ENCODE results near the gene GREB1L. TPM values are rescaled to one million over a fixed set of nuclear protein-coding genes. Genes with fewer than 3 reads are reported as not detected.
"Not testable (repeated sequence)": the region's sequence is repeated elsewhere in the genome, so short reads cannot be mapped to it uniquely, and the experiment has no call there.

Gene GREB1L
- total and polyA plus RNA-seq, 5 donors from 2014 or later: 0.05 to 0.10 TPM; not detected in 3

- H3K27ac Mint-ChIP-seq; H3K4me1 ChIP-seq (ENCODE audit: control insufficient read depth, insufficient read depth, low read length, poor library complexity, severe bottlenecking); H3K27me3 ChIP-seq (ENCODE audit: control insufficient read depth, insufficient read depth, low read length); ATAC-seq (ENCODE audit: low read depth in 2 of 2); H3K27ac ChIP-seq (ENCODE audit: insufficient read depth, low read length, poor library complexity, severe bottlenecking); H3K36me3 ChIP-seq (ENCODE audit: control insufficient read depth, insufficient read depth, low read length); H3K36me3 Mint-ChIP-seq; H3K4me3 Mint-ChIP-seq; H3K9me3 Mint-ChIP-seq; DNase-seq; H3K9me3 ChIP-seq (ENCODE audit: control insufficient read depth in 2 of 2, low read length in 2 of 2); H3K4me3 ChIP-seq (ENCODE audit: low read depth, low read length); H3K4me1 Mint-ChIP-seq: not testable (repeated sequence)
- H3K27me3 Mint-ChIP-seq: peaks cover 11% of the 10 kb centered on the region
These were observed 36.2 kb downstream of the GREB1L start for GRCh38 chr18:21278218-21278617.

GRCh38 chr18:21281603-21282002 lies 39.6 kb downstream of the GREB1L start:
- Mint-ChIP-seq H3K36me3 (no peaks in the 10 kb centered on the region), H3K9me3 (peaks cover 0 to 2% (median 0%) of the 10 kb centered on the region in 7 donors), H3K4me1 (no peaks in the 10 kb centered on the region), H3K27ac (no peak overlapping the region), H3K4me3 (no peak overlapping the region), H3K27me3 (peaks cover 16% of the 10 kb centered on the region)
- Histone ChIP-seq H3K27ac (ENCODE audit: insufficient read depth, low read length, poor library complexity, severe bottlenecking) (no peak overlapping the region), H3K27me3 (ENCODE audit: control insufficient read depth, insufficient read depth, low read length) (peaks cover 3% of the 10 kb centered on the region), H3K36me3 (ENCODE audit: control insufficient read depth, insufficient read depth, low read length) (no peaks in the 10 kb centered on the region), H3K4me1 (ENCODE audit: control insufficient read depth, insufficient read depth, low read length, poor library complexity, severe bottlenecking) (no peaks in the 10 kb centered on the region), H3K4me3 (ENCODE audit: low read depth, low read length) (no peak overlapping the region), H3K9me3 (ENCODE audit: control insufficient read depth in 2 of 2, low read length in 2 of 2) (no peaks in the 10 kb centered on the region)
- no peak for ATAC-seq (ENCODE audit: low read depth in 2 of 2)
- no peak for DNase-seq

GRCh38 chr18:21284540-21284939 lies 42.5 kb downstream of the GREB1L start:
- DNase-seq (no peak), ATAC-seq (ENCODE audit: low read depth in 2 of 2) (no peak)
- H3K27ac Mint-ChIP-seq: no peak overlapping the region
- Histone ChIP-seq H3K27me3 (ENCODE audit: control insufficient read depth, insufficient read depth, low read length) (peaks cover 3% of the 10 kb centered on the region), H3K4me1 (ENCODE audit: control insufficient read depth, insufficient read depth, low read length, poor library complexity, severe bottlenecking) (no peaks in the 10 kb centered on the region), H3K36me3 (ENCODE audit: control insufficient read depth, insufficient read depth, low read length) (no peaks in the 10 kb centered on the region), H3K4me3 (ENCODE audit: low read depth, low read length) (no peak overlapping the region), H3K27ac (ENCODE audit: insufficient read depth, low read length, poor library complexity, severe bottlenecking) (no peak overlapping the region), H3K9me3 (ENCODE audit: control insufficient read depth in 2 of 2, low read length in 2 of 2) (no peaks in the 10 kb centered on the region)
- no peaks in the 10 kb centered on the region for H3K36me3 Mint-ChIP-seq
- no peaks in the 10 kb centered on the region for H3K4me1 Mint-ChIP-seq
- peaks cover 17% of the 10 kb centered on the region for H3K27me3 Mint-ChIP-seq
- no peak overlapping the region for H3K4me3 Mint-ChIP-seq
- no peaks in the 10 kb centered on the region for H3K9me3 Mint-ChIP-seq

GRCh38 chr18:21289827-21290226 lies 47.8 kb downstream of the GREB1L start:
- Histone ChIP-seq H3K27ac (ENCODE audit: insufficient read depth, low read length, poor library complexity, severe bottlenecking) (no peak overlapping the region), H3K27me3 (ENCODE audit: control insufficient read depth, insufficient read depth, low read length) (peaks cover 3% of the 10 kb centered on the region), H3K4me3 (ENCODE audit: low read depth, low read length) (no peak overlapping the region), H3K36me3 (ENCODE audit: control insufficient read depth, insufficient read depth, low read length) (no peaks in the 10 kb centered on the region), H3K4me1 (ENCODE audit: control insufficient read depth, insufficient read depth, low read length, poor library complexity, severe bottlenecking) (no peaks in the 10 kb centered on the region), H3K9me3 (ENCODE audit: control insufficient read depth in 2 of 2, low read length in 2 of 2) (no peaks in the 10 kb centered on the region)
- Mint-ChIP-seq H3K4me1 (no peaks in the 10 kb centered on the region), H3K9me3 (peaks cover 0 to 2% (median 0%) of the 10 kb centered on the region in 7 donors), H3K27me3 (peaks cover 7% of the 10 kb centered on the region), H3K27ac (no peak overlapping the region), H3K4me3 (no peak overlapping the region), H3K36me3 (no peaks in the 10 kb centered on the region)
- no peak for DNase-seq
- no peak for ATAC-seq (ENCODE audit: low read depth in 2 of 2)

- ATAC-seq (ENCODE audit: low read depth in 2 of 2) (no peak), DNase-seq (no peak)
- H3K27ac Mint-ChIP-seq: no peak overlapping the region
- H3K4me1 ChIP-seq (ENCODE audit: control insufficient read depth, insufficient read depth, low read length, poor library complexity, severe bottlenecking): no peaks in the 10 kb centered on the region
- H3K9me3 Mint-ChIP-seq: peaks cover 0 to 2% (median 0%) of the 10 kb centered on the region in 7 donors
- peaks cover 1% of the 10 kb centered on the region for H3K27me3 ChIP-seq (ENCODE audit: control insufficient read depth, insufficient read depth, low read length)
- no peaks in the 10 kb centered on the region for H3K36me3 ChIP-seq (ENCODE audit: control insufficient read depth, insufficient read depth, low read length)
- H3K4me3 Mint-ChIP-seq: no peak overlapping the region
- no peaks in the 10 kb centered on the region for H3K4me1 Mint-ChIP-seq
- no peaks in the 10 kb centered on the region for H3K36me3 Mint-ChIP-seq
- H3K27me3 Mint-ChIP-seq: peaks cover 7% of the 10 kb centered on the region
- H3K4me3 ChIP-seq (ENCODE audit: low read depth, low read length): no peak overlapping the region
- H3K27ac ChIP-seq (ENCODE audit: insufficient read depth, low read length, poor library complexity, severe bottlenecking): no peak overlapping the region
- H3K9me3 ChIP-seq (ENCODE audit: control insufficient read depth in 2 of 2, low read length in 2 of 2): no peaks in the 10 kb centered on the region
These were observed 49.1 kb downstream of the GREB1L start for GRCh38 chr18:21291106-21291505.

- DNase-seq: no peak
- Histone ChIP-seq H3K9me3 (ENCODE audit: control insufficient read depth in 2 of 2, low read length in 2 of 2) (no peaks in the 10 kb centered on the region), H3K4me1 (ENCODE audit: control insufficient read depth, insufficient read depth, low read length, poor library complexity, severe bottlenecking) (no peaks in the 10 kb centered on the region), H3K4me3 (ENCODE audit: low read depth, low read length) (no peak overlapping the region), H3K36me3 (ENCODE audit: control insufficient read depth, insufficient read depth, low read length) (no peaks in the 10 kb centered on the region), H3K27me3 (ENCODE audit: control insufficient read depth, insufficient read depth, low read length) (no peaks in the 10 kb centered on the region), H3K27ac (ENCODE audit: insufficient read depth, low read length, poor library complexity, severe bottlenecking) (no peak overlapping the region)
- Mint-ChIP-seq H3K4me1 (no peaks in the 10 kb centered on the region), H3K9me3 (peaks cover 0 to 2% (median 0%) of the 10 kb centered on the region in 7 donors), H3K27ac (no peak overlapping the region), H3K4me3 (no peak overlapping the region), H3K27me3 (peaks cover 4% of the 10 kb centered on the region), H3K36me3 (no peaks in the 10 kb centered on the region)
- ATAC-seq (ENCODE audit: low read depth in 2 of 2): no peak
These were observed 51.4 kb downstream of the GREB1L start for GRCh38 chr18:21293479-21293878.

- Mint-ChIP-seq H3K27ac (no peak overlapping the region), H3K4me1 (no peaks in the 10 kb centered on the region), H3K4me3 (no peak overlapping the region), H3K9me3 (peaks cover 0 to 2% (median 0%) of the 10 kb centered on the region in 7 donors), H3K36me3 (no peaks in the 10 kb centered on the region), H3K27me3 (peaks cover 4% of the 10 kb centered on the region)
- Histone ChIP-seq H3K27me3 (ENCODE audit: control insufficient read depth, insufficient read depth, low read length) (no peaks in the 10 kb centered on the region), H3K4me3 (ENCODE audit: low read depth, low read length) (no peak overlapping the region), H3K36me3 (ENCODE audit: control insufficient read depth, insufficient read depth, low read length) (no peaks in the 10 kb centered on the region), H3K9me3 (ENCODE audit: control insufficient read depth in 2 of 2, low read length in 2 of 2) (no peaks in the 10 kb centered on the region), H3K27ac (ENCODE audit: insufficient read depth, low read length, poor library complexity, severe bottlenecking) (no peak overlapping the region), H3K4me1 (ENCODE audit: control insufficient read depth, insufficient read depth, low read length, poor library complexity, severe bottlenecking) (no peaks in the 10 kb centered on the region)
- DNase-seq (no peak), ATAC-seq (ENCODE audit: low read depth in 2 of 2) (no peak)
These were observed 53.1 kb downstream of the GREB1L start for GRCh38 chr18:21295101-21295500.

GRCh38 chr18:21296045-21296444 lies 54.0 kb downstream of the GREB1L start:
- Mint-ChIP-seq H3K4me1 (no peaks in the 10 kb centered on the region), H3K9me3 (peaks cover 0 to 2% (median 0%) of the 10 kb centered on the region in 7 donors), H3K27me3 (peaks cover 4% of the 10 kb centered on the region), H3K4me3 (no peak overlapping the region), H3K36me3 (no peaks in the 10 kb centered on the region), H3K27ac (no peak overlapping the region)
- Histone ChIP-seq H3K9me3 (ENCODE audit: control insufficient read depth in 2 of 2, low read length in 2 of 2) (no peaks in the 10 kb centered on the region), H3K27ac (ENCODE audit: insufficient read depth, low read length, poor library complexity, severe bottlenecking) (no peak overlapping the region), H3K36me3 (ENCODE audit: control insufficient read depth, insufficient read depth, low read length) (no peaks in the 10 kb centered on the region), H3K4me3 (ENCODE audit: low read depth, low read length) (no peak overlapping the region), H3K4me1 (ENCODE audit: control insufficient read depth, insufficient read depth, low read length, poor library complexity, severe bottlenecking) (no peaks in the 10 kb centered on the region), H3K27me3 (ENCODE audit: control insufficient read depth, insufficient read depth, low read length) (no peaks in the 10 kb centered on the region)
- ATAC-seq (ENCODE audit: low read depth in 2 of 2): no peak
- no peak for DNase-seq
